Upper lobe of right lung (tissue), 1 donor: Measurements from ENCODE around the gene S100A7A. TPM values are rescaled to one million over a fixed set of nuclear protein-coding genes. Genes with fewer than 3 reads are reported as not detected.

Experiments used
- ATAC-seq: fragments of 200-7000 bp; cut with Tn5 transposase; one replicate; pipeline ENCODE4 v1.9.1; 2020; ENCODE audit warnings: mild to moderate bottlenecking, moderate library complexity
- DNase-seq: peaks from one replicate; pipeline ENCODE4 v3.0.0-alpha.2; 2020
- H3K27ac ChIP-seq: fragments of 200-600 bp; one replicate; pipeline ENCODE4 v1.8.0; 2022
- H3K27me3 ChIP-seq: fragments of 200-600 bp; one replicate; pipeline ENCODE4 v1.8.0; 2022; ENCODE audit warnings: mild to moderate bottlenecking
- H3K36me3 ChIP-seq: fragments of 200-600 bp; one replicate; pipeline ENCODE4 v1.8.0; 2022
- H3K4me1 ChIP-seq: fragments of 200-600 bp; one replicate; pipeline ENCODE4 v1.8.0; 2022
- H3K4me3 ChIP-seq: fragments of 200-600 bp; one replicate; pipeline ENCODE4 v1.8.0; 2022; ENCODE audit warnings: mild to moderate bottlenecking
- H3K9me3 ChIP-seq: fragments of 200-600 bp; one replicate; pipeline ENCODE4 v1.8.0; 2022
- CTCF ChIP-seq: fragments of 200-600 bp; IDR thresholded peaks from one replicate; pipeline ENCODE4 v1.8.0; 2022; ENCODE audit warnings: antibody characterized with exemption
- intact Hi-C: fragments of 100-400 bp; cut with DNase I; formaldehyde crosslinking; loops from one replicate; pipeline ENCODE4 v1.11.0; 2022
- total RNA-seq: library from RNA; stranded (reverse); fragmentation: NEBNext Ultra II Directional; extraction: Animal tissue kit (Norgen Biotek cat#: 25700); gene quantifications from one replicate; pipeline ENCODE4 v1.2.1, GENCODE V29; 2021
- donor health status: DM: no; HTN: yes; CAD: no; lungs with severe emphysema.

The S100A7A gene
- total RNA-seq, 1 donor from 2014 or later = not detected

- H3K27me3 ChIP-seq = peaks cover 11% of the 10 kb centered on the region
- no peak for ATAC-seq
Measured at GRCh38 chr1:153428073-153428638, 11.8 kb downstream of the S100A7A start.

GRCh38 chr1:153428791-153429190 is 12.5 kb downstream of the S100A7A start:
- intact Hi-C loops = no loop called here
- Histone ChIP-seq H3K4me3 (no peak overlapping the region), H3K27ac (no peak overlapping the region), H3K36me3 (no peaks in the 10 kb centered on the region), H3K9me3 (no peaks in the 10 kb centered on the region), H3K27me3 (peaks cover 11% of the 10 kb centered on the region), H3K4me1 (no peaks in the 10 kb centered on the region)
- no peak for TF ChIP-seq CTCF
- no peak for DNase-seq
- no peak for ATAC-seq

More at GRCh38 chr1:153428073-153428638, 11.8 kb downstream of the S100A7A start:
- no peak overlapping the region for H3K27ac ChIP-seq
- no peaks in the 10 kb centered on the region for H3K9me3 ChIP-seq
- H3K36me3 ChIP-seq = no peaks in the 10 kb centered on the region
- H3K4me3 ChIP-seq = no peak overlapping the region
- TF ChIP-seq CTCF = no peak
- no peak for DNase-seq
- intact Hi-C loops = no loop called here
- H3K4me1 ChIP-seq = no peaks in the 10 kb centered on the region

GRCh38 chr1:153429266-153430165 is 13.2 kb downstream of the S100A7A start:
- DNase-seq = peak; percentile 41
- Histone ChIP-seq H3K27ac (no peak overlapping the region), H3K4me1 (no peaks in the 10 kb centered on the region), H3K27me3 (peaks cover 13% of the 10 kb centered on the region), H3K4me3 (no peak overlapping the region), H3K36me3 (no peaks in the 10 kb centered on the region), H3K9me3 (no peaks in the 10 kb centered on the region)
- intact Hi-C loops = no loop called here
- no peak for TF ChIP-seq CTCF
- no peak for ATAC-seq

- H3K9me3 ChIP-seq = no peaks in the 10 kb centered on the region
- intact Hi-C loops = no loop called here
- ATAC-seq (no peak), DNase-seq (no peak)
- TF ChIP-seq CTCF = no peak
- no peaks in the 10 kb centered on the region for H3K4me1 ChIP-seq
- H3K36me3 ChIP-seq = no peaks in the 10 kb centered on the region
- H3K27ac ChIP-seq = no peak overlapping the region
- H3K4me3 ChIP-seq = no peak overlapping the region
- peaks cover 16% of the 10 kb centered on the region for H3K27me3 ChIP-seq
Measured at GRCh38 chr1:153430166-153430553, 13.8 kb downstream of the S100A7A start.

GRCh38 chr1:153430561-153430960 is 14.2 kb downstream of the S100A7A start:
- no peaks in the 10 kb centered on the region for H3K36me3 ChIP-seq
- no peak overlapping the region for H3K27ac ChIP-seq
- peaks cover 16% of the 10 kb centered on the region for H3K27me3 ChIP-seq
- no peak overlapping the region for H3K4me3 ChIP-seq
- no peaks in the 10 kb centered on the region for H3K9me3 ChIP-seq
- H3K4me1 ChIP-seq = no peaks in the 10 kb centered on the region
- ATAC-seq (no peak), DNase-seq (no peak)
- intact Hi-C loops = no loop called here
- no peak for TF ChIP-seq CTCF
